ENCODE data around the gene ERICH4.

ERICH4 gene

DNA sequence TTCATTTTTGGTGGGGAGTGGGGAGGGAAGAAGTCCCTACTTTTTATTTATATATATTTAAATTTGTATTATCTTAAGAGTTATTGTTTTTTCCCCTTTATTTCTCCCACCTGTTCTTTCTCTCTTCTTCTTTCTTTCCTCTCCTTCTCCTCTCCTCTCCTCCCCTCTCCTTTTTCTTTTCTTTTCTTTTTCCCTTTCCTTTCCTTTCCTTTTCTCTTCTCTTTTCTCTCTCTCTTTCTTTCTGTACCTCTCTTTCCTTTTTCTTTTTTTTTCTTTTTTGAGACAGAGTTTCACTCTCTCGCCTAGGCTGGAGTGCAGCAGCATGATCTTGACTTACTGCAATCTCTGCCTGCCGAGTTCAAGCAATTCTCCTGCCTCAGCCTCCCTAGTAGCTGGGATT, 43.4 kb upstream of the ERICH4 start:
- TF ChIP-seq, protein P1, sequence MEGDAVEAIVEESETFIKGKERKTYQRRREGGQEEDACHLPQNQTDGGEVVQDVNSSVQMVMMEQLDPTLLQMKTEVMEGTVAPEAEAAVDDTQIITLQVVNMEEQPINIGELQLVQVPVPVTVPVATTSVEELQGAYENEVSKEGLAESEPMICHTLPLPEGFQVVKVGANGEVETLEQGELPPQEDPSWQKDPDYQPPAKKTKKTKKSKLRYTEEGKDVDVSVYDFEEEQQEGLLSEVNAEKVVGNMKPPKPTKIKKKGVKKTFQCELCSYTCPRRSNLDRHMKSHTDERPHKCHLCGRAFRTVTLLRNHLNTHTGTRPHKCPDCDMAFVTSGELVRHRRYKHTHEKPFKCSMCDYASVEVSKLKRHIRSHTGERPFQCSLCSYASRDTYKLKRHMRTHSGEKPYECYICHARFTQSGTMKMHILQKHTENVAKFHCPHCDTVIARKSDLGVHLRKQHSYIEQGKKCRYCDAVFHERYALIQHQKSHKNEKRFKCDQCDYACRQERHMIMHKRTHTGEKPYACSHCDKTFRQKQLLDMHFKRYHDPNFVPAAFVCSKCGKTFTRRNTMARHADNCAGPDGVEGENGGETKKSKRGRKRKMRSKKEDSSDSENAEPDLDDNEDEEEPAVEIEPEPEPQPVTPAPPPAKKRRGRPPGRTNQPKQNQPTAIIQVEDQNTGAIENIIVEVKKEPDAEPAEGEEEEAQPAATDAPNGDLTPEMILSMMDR (IDR thresholded peaks at IDR 0.05; ENCODE audit: borderline replicate concordance, control extremely low read depth, extremely low read depth, insufficient read depth, missing control alignments): no peak
- DNase-seq (ENCODE audit: low spot score): no peak
- in situ Hi-C loops (cut with MboI; ENCODE audit: low sequenced_read_pairs, unreplicated experiment): no loop called here

DNA sequence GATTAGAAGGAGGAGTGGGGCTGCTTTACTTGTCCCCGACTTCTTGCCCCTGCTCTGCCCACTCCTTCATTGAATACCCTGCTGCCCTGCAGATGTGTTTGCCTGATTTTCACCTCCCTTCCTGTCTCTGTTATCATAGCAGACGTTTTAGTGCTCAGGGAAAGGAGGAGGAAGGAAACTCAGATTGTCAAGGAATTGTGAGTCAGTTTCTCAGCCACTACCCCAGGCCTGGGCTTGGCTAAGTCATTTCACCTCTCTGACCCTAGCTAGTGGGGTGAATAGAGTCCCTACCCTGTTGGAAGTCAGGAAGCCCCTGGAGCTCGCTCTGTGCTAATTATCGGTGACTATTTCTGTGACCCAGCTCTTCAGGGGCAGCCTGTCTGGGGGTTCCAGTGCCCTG, 41.5 kb upstream of the ERICH4 start:
- no peak for DNase-seq (ENCODE audit: low spot score)
- in situ Hi-C loops (cut with MboI; ENCODE audit: low sequenced_read_pairs, unreplicated experiment): no loop called here
- TF ChIP-seq, protein P1 (IDR thresholded peaks at IDR 0.05; ENCODE audit: borderline replicate concordance, control extremely low read depth, extremely low read depth, insufficient read depth, missing control alignments): no peak

DNA sequence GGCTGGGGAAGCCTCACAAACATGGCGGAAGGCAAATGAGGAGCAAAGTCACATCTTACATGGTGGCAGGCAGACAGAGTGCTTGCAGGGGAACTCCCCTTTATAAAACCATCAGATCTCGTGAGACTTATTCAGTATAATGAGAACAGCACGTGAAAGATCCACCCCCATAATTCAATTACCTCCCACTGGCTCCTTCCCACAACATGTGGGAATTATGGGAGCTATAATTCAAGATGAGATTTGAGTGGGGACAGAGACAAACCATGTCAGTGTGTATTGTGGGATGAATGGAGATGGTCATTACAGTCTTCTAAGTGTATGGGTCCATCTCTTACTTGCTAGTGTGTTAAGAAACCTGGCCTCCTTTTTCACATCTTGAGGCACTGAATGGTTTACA, 40.9 kb upstream of the ERICH4 start:
- TF ChIP-seq, protein P1 (IDR thresholded peaks at IDR 0.05; ENCODE audit: borderline replicate concordance, control extremely low read depth, extremely low read depth, insufficient read depth, missing control alignments): no peak
- in situ Hi-C loops (cut with MboI; ENCODE audit: low sequenced_read_pairs, unreplicated experiment): no loop called here
- no peak for DNase-seq (ENCODE audit: low spot score)

DNA sequence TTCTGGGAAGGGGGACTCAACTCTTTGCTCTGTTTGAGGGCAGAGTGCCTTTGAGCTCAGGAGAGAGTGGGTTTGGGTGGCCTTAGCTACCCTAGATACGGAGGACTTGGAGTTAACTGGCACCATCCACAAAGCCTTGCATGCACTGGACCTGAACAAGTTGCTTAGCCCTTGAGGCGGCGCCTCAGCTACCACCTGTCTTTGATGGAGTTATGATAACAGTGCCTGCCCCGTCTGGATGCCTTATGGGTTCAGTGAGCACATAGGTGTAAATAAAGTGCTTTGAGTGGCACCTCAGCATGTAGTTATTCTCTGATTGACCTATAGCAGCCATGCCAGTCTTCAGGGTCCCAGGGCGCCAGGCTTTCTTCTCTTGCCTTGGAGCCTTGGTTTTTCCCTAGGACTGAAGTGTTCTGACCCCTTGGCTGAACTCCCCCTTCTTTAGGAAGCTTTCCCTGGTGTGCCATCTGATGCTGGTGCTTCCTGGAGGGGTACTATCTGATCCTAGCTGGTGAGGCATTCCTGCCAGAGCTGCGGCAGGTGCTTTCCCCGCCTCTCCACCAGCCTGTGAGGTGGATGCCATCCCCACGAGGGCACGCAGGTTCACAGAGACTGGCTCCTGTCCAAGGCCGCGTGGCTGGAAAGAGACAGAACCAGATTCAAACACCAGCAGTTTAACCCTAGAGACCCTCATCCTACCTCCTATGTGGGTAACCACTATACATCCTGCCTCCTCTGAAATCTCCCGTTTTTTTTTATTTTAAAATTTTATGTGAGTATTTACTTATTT, 39.6 kb upstream of the ERICH4 start:
- DNase-seq (ENCODE audit: low spot score): no peak
- in situ Hi-C loops (cut with MboI; ENCODE audit: low sequenced_read_pairs, unreplicated experiment): no loop called here
- TF ChIP-seq, protein P1 (IDR thresholded peaks at IDR 0.05; ENCODE audit: borderline replicate concordance, control extremely low read depth, extremely low read depth, insufficient read depth, missing control alignments): no peak

DNA sequence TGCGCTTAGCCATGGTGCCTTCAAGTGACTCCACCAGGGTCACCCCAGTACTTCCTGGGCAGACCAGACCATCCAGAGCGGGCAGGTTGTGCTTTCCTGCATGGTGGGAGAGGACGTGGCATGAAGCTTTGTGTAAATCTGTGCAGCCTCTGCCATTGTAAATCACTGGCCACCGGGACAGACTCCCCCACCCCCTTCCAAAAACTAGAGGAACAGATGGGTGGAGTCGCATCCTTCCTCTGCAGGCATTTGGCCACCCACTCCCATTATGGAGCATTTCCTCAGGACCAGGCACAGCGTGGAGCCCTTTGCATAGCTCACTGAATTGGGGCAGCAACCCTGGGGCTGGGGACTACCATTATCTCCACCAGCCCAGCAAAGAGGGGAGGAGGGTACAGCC, 37.2 kb upstream of the ERICH4 start:
- TF ChIP-seq, protein P1 (IDR thresholded peaks at IDR 0.05; ENCODE audit: borderline replicate concordance, control extremely low read depth, extremely low read depth, insufficient read depth, missing control alignments): no peak
- no peak for DNase-seq (ENCODE audit: low spot score)
- in situ Hi-C loops (cut with MboI; ENCODE audit: low sequenced_read_pairs, unreplicated experiment): no loop called here

DNA sequence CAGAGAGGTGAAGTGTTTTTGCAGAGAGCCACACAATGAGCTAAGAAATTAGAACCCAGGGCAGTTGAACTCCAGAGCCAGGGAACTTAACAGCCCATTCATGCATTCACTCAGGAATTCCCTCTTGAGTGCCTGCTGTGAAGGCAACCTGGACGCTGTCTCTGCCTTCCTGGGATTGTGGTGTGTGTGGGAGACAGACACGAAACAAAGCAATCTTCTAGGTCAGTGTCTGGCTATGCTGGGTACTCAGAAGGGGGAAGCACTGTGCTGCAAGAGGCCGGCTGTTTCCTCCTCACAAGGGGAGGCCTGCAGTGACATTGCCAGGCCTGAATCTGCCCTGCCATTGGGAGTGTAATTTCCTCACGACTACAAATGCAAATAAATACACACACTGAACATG, 35.7 kb upstream of the ERICH4 start:
- TF ChIP-seq, protein P1 (IDR thresholded peaks at IDR 0.05; ENCODE audit: borderline replicate concordance, control extremely low read depth, extremely low read depth, insufficient read depth, missing control alignments): no peak
- DNase-seq (ENCODE audit: low spot score): no peak
- in situ Hi-C loops (cut with MboI; ENCODE audit: low sequenced_read_pairs, unreplicated experiment): no loop called here

Data from GM13976 (cell line).